B cell (primary cell): ENCODE results near the gene CD38. TPM values are rescaled to one million over a fixed set of nuclear protein-coding genes. Genes with fewer than 3 reads are reported as not detected.

Experiments used
- ATAC-seq: fragments of 200-7000 bp; cut with Tn5 transposase; one replicate; pipeline ENCODE4 v1.10.0; 2021; ENCODE audit warnings: low read depth, mild to moderate bottlenecking, moderate number of reproducible peaks, moderate library complexity
- CTCF ChIA-PET: fragments of 350-600 bp; sonication (Branson Sonifier 250); formaldehyde crosslinking; loops from one replicate; lab custom pipeline; 2021; ENCODE audit warnings: antibody characterized with exemption, inconsistent platforms; lab: Charles Lee
- POLR2A ChIA-PET: fragments of 350-600 bp; sonication (Branson Sonifier 250); formaldehyde crosslinking; loops from one replicate; lab custom pipeline; 2021; ENCODE audit warnings: antibody characterized with exemption; lab: Charles Lee
- DNase-seq: peaks from one replicate; pipeline ENCODE4 v3.0.0; 2013
- H2AFZ ChIP-seq: 2 replicates; pipeline ENCODE4 v1.6.1; 2012; ENCODE audit warnings: mild to moderate bottlenecking, low read depth, low read length; ENCODE audit not compliant: insufficient read depth, poor library complexity, severe bottlenecking
- H3K27ac ChIP-seq, 2 donors: 1 replicate in 1 of 2; 2 replicates in 1 of 2; pipeline ENCODE4 v1.5.1; 2012 to 2013; ENCODE audit warnings: low read length in 2 of 2, mild to moderate bottlenecking in 2 of 2, moderate library complexity in 1 of 2
- H3K27me3 ChIP-seq, 4 experiments: fragments of 200-600 bp in 1 of 4; sonication (generic) in 1 of 4; replicated peaks in 1 of 4; 1 replicate in 2 of 4; 2 replicates in 2 of 4; pipeline versions ENCODE4 v1.6.1 to v1.7.0; 2013 to 2016; ENCODE audit warnings: low read length in 3 of 4, mild to moderate bottlenecking in 2 of 4, mixed read lengths in 1 of 4, moderate library complexity in 1 of 4; ENCODE audit not compliant: insufficient read depth in 4 of 4, control insufficient read depth in 3 of 4; ENCODE audit errors: control extremely low read depth in 1 of 4
- H3K36me3 ChIP-seq, 2 experiments: replicated peaks in 1 of 2; 1 replicate in 1 of 2; 2 replicates in 1 of 2; pipeline versions ENCODE4 v1.6.1 to v1.7.1; 2013; ENCODE audit warnings: low read length in 1 of 2; ENCODE audit not compliant: insufficient read depth in 2 of 2, control insufficient read depth in 1 of 2; ENCODE audit errors: control extremely low read depth in 1 of 2, extremely low read depth in 1 of 2
- H3K4me1 ChIP-seq, 2 donors: fragments of 200-600 bp in 1 of 2; sonication (generic) in 1 of 2; 1 replicate in 1 of 2; 2 replicates in 1 of 2; pipeline versions ENCODE4 v1.5.1 to v1.6.1; 2013 to 2017; ENCODE audit warnings: low read length in 2 of 2; ENCODE audit not compliant: control insufficient read depth in 2 of 2, insufficient read depth in 2 of 2
- H3K4me2 ChIP-seq: replicated peaks from 2 replicates; pipeline ENCODE3; 2012; ENCODE audit warnings: mild to moderate bottlenecking, low read depth, low read length; ENCODE audit not compliant: poor library complexity, severe bottlenecking
- H3K4me3 ChIP-seq, 5 experiments: fragments of 200-600 bp in 1 of 5; sonication (generic) in 1 of 5; 1 replicate in 3 of 5; 2 replicates in 2 of 5; pipeline versions ENCODE4 v1.5.1 to v1.7.0; 2011 to 2016; ENCODE audit warnings: low read length in 4 of 5, mild to moderate bottlenecking in 4 of 5, low read depth in 2 of 5, control low read depth in 1 of 5, moderate library complexity in 1 of 5; ENCODE audit not compliant: insufficient read depth in 1 of 5; ENCODE audit errors: control extremely low read depth in 1 of 5, extremely low read depth in 1 of 5
- H3K79me2 ChIP-seq: fragments of 200-600 bp; sonication (generic); one replicate; pipeline ENCODE4 v1.6.0; 2016; ENCODE audit warnings: low read length; ENCODE audit not compliant: control insufficient read depth, insufficient read depth
- H3K9ac ChIP-seq: fragments of 200-600 bp; sonication (generic); 2 replicates; pipeline ENCODE4 v1.6.1; 2017; ENCODE audit warnings: mild to moderate bottlenecking, low read length, moderate library complexity
- H3K9me3 ChIP-seq, 3 donors: one replicate each; pipeline versions ENCODE4 v1.6.1 to v1.7.1; 2013; ENCODE audit warnings: low read length in 2 of 3; ENCODE audit not compliant: control insufficient read depth in 2 of 3, insufficient read depth in 1 of 3; ENCODE audit errors: control extremely low read depth in 1 of 3
- H4K20me1 ChIP-seq: 2 replicates; pipeline ENCODE4 v1.6.0; 2012; ENCODE audit warnings: mild to moderate bottlenecking, low read length; ENCODE audit not compliant: insufficient read depth, control insufficient read depth, poor library complexity, severe bottlenecking
- H3K27ac Mint-ChIP-seq: one replicate; pipeline ENCODE4 v1.8.0; 2021; ENCODE audit warnings: mixed read lengths
- H3K27me3 Mint-ChIP-seq: one replicate; pipeline ENCODE4 v1.8.0; 2021; ENCODE audit warnings: mixed read lengths
- H3K4me1 Mint-ChIP-seq: one replicate; pipeline ENCODE4 v1.8.0; 2021; ENCODE audit warnings: mixed read lengths
- H3K4me3 Mint-ChIP-seq: one replicate; pipeline ENCODE4 v1.8.0; 2021; ENCODE audit warnings: mixed read lengths
- H3K9me3 Mint-ChIP-seq: one replicate; pipeline ENCODE4 v1.8.0; 2022; ENCODE audit warnings: mixed read lengths; ENCODE audit not compliant: insufficient read depth
- CTCF ChIP-seq: fragments of 200-600 bp; IDR thresholded peaks from one replicate; pipeline ENCODE4 v1.8.0; 2022; ENCODE audit warnings: antibody characterized with exemption, mild to moderate bottlenecking
- EZH2 ChIP-seq: IDR thresholded peaks from 2 replicates; pipeline ENCODE4 v1.6.1; 2012; ENCODE audit warnings: borderline replicate concordance, low read depth, mild to moderate bottlenecking, moderate library complexity, low read length; ENCODE audit not compliant: insufficient read depth, poor library complexity, severe bottlenecking
- WGBS: methylation state at CpG from one replicate; pipeline ENCODE4 v1.1.5; 2013; ENCODE audit warnings: missing lambda C conversion rate; ENCODE audit not compliant: insufficient coverage; 5-methylcytosine and 5-hydroxymethylcytosine counted together
- intact Hi-C: fragments of 100-400 bp; cut with micrococcal nuclease; formaldehyde crosslinking; loops from one replicate; pipeline ENCODE4 v1.10.0; 2022
- polyA plus RNA-seq: library from polyadenylated mRNA; depleted of rRNA; stranded (reverse); fragments of >200 nt; gene quantifications from 2 replicates; pipeline ENCODE4 v1.2.3, GENCODE V29; 2012
- total RNA-seq, 2 donors: library from RNA; stranded (reverse); fragments of 120-200 nt in 1 of 2; gene quantifications; 1 replicate in 1 of 2; 2 replicates in 1 of 2; pipeline versions ENCODE4 v1.2.3 to v1.2.4, GENCODE V29; 2013 to 2022

Gene CD38
- total and polyA plus RNA-seq, 2 donors (not counting 1 experiment from before 2014, with no cell fraction given) = 10.1 to 12.9 TPM

GRCh38 chr4:15891312-15891711, 113.2 kb downstream of the CD38 start:
- 23% methylated on average over 2 of the region's 4 CpGs for WGBS
- Histone ChIP-seq H4K20me1 (no peaks in the 10 kb centered on the region), H2AFZ (no peak overlapping the region), H3K4me2 (no peak overlapping the region), H3K79me2 (no peaks in the 10 kb centered on the region), H3K27me3 (no peaks in the 10 kb centered on the region), H3K4me3 (no peak overlapping the region), H3K9ac (no peak overlapping the region), H3K36me3 (no peaks in the 10 kb centered on the region), H3K4me1 (peaks cover 14 to 15% of the 10 kb centered on the region in 2 donors), H3K27ac (no peak overlapping the region), H3K9me3 (no peaks in the 10 kb centered on the region)
- DNase-seq = peak; percentile 20
- peak; percentile 39 for ATAC-seq
- Mint-ChIP-seq H3K4me1 (peaks cover 21% of the 10 kb centered on the region), H3K27me3 (no peaks in the 10 kb centered on the region), H3K9me3 (no peaks in the 10 kb centered on the region), H3K4me3 (no peak overlapping the region), H3K27ac (no peak overlapping the region)
- intact Hi-C loops = no loop called here
- TF ChIP-seq EZH2 (no peak), CTCF (no peak)
- ChIA-PET CTCF (interaction anchor here (0.9 to 1.6 kb wide), 2 partner anchors 9 to 11 kb away, joined by 3 to 11 read pairs; no protein-coding TSS in a partner anchor), POLR2A (no interaction called here)

DNA sequence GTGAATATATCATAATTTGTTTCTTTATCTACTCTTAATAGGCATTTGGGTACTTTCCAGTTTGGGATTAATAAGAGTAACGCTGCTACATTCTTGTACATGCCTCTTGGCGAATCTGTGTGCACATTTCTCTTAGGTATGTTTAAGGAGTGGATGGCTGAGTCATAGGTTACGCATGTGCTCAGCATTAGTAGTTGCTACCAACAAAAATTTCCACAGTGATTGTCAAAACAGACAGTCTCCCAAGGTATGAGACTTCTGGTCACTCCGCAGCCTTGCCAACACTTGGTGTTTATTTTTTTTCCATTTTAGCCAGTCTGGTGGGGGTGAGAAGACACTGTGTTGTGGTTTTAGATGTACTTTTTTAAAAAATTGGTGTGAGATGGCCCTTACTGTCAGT, 115.8 kb downstream of the CD38 start:
- Histone ChIP-seq H3K9me3 (no peaks in the 10 kb centered on the region), H3K4me3 (no peak overlapping the region), H2AFZ (no peak overlapping the region), H3K4me2 (no peak overlapping the region), H3K79me2 (no peaks in the 10 kb centered on the region), H3K27me3 (no peaks in the 10 kb centered on the region), H4K20me1 (no peaks in the 10 kb centered on the region), H3K27ac (no peak overlapping the region), H3K4me1 (peaks cover 14 to 15% of the 10 kb centered on the region in 2 donors), H3K9ac (no peak overlapping the region), H3K36me3 (no peaks in the 10 kb centered on the region)
- intact Hi-C loops = no loop called here
- ChIA-PET CTCF (no interaction called here), POLR2A (no interaction called here)
- DNase-seq (no peak), ATAC-seq (no peak)
- no peaks in the 10 kb centered on the region for H3K9me3 Mint-ChIP-seq
- H3K27me3 Mint-ChIP-seq = peaks cover 4% of the 10 kb centered on the region
- no peak overlapping the region for H3K4me3 Mint-ChIP-seq
- no CpG with 5 or more reads among the region's 4 CpGs for WGBS
- no peak overlapping the region for H3K27ac Mint-ChIP-seq
- no peak for TF ChIP-seq CTCF
- H3K4me1 Mint-ChIP-seq = peaks cover 21% of the 10 kb centered on the region
